HL-60 (cell line): ENCODE data around the gene SRSF12.

Source experiments
- DNase-seq, 2 experiments: peaks; one replicate each; pipeline ENCODE4 v3.0.0-alpha.2; 2010 to 2020; ENCODE audit warnings: low read depth in 1 of 2, low spot score in 1 of 2
- H3K27ac ChIP-seq: fragments of 250-450 bp; sonication (Bioruptor Pico); replicated peaks from 2 replicates; pipeline ENCODE4 v1.5.1; 2020; ENCODE audit warnings: mild to moderate bottlenecking, moderate library complexity
- H3K27me3 ChIP-seq: fragments of 250-450 bp; sonication (Bioruptor Pico); 2 replicates; pipeline ENCODE4 v1.5.1; 2021; ENCODE audit warnings: mild to moderate bottlenecking, moderate library complexity; ENCODE audit not compliant: insufficient read depth, poor library complexity, severe bottlenecking
- H3K4me3 ChIP-seq: replicated peaks from 2 replicates; pipeline ENCODE4 v1.5.1; 2011; ENCODE audit warnings: mild to moderate bottlenecking, control low read depth, low read length; ENCODE audit not compliant: insufficient read depth
- GABPA ChIP-seq: IDR thresholded peaks from 2 replicates; pipeline ENCODE4 v1.6.1; 2012; ENCODE audit warnings: low read depth
- POLR2AphosphoS5 ChIP-seq: IDR thresholded peaks from 2 replicates; pipeline ENCODE4 v1.6.1; 2012; ENCODE audit warnings: low read depth
- SPI1 ChIP-seq: IDR thresholded peaks from 2 replicates; pipeline ENCODE4 v1.6.1; 2012; ENCODE audit warnings: low read depth, mild to moderate bottlenecking, borderline replicate concordance
- TF ChIP-seq, protein P1 (sequence below): IDR thresholded peaks from one replicate; pipeline ENCODE4 v1.5.1; 2011; ENCODE audit warnings: low read length, control low read depth, inconsistent platforms; ENCODE audit not compliant: insufficient read depth
- TF ChIP-seq, protein P2 (sequence below): IDR thresholded peaks from 2 replicates; pipeline ENCODE4 v1.6.1; 2012; ENCODE audit warnings: low read depth; ENCODE audit not compliant: insufficient replicate concordance

Gene SRSF12

DNA sequence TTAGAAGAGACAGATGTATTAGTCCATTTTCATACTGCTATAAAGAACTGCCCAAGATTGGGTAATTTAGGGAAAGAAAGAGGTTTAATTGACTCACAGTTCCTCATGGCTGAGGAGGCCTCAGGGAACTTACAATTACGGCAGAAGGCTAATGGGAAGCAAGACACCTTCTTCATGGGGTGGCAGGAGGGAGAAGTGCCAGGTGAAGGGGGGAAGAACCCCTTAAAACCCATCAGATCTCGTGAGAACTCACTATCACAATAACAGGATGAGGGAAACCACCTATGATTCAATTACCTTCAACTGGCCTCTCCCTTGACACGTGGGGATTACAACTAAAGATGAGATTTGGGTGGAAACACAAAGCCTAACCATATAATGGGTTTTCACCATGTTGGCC, 66.2 kb downstream of the SRSF12 start:
- no peak overlapping the region for H3K4me3 ChIP-seq
- DNase-seq, result peak in 1 of 2 experiments; percentile 62
- no peaks in the 10 kb centered on the region for H3K27me3 ChIP-seq
- TF ChIP-seq, protein P1, sequence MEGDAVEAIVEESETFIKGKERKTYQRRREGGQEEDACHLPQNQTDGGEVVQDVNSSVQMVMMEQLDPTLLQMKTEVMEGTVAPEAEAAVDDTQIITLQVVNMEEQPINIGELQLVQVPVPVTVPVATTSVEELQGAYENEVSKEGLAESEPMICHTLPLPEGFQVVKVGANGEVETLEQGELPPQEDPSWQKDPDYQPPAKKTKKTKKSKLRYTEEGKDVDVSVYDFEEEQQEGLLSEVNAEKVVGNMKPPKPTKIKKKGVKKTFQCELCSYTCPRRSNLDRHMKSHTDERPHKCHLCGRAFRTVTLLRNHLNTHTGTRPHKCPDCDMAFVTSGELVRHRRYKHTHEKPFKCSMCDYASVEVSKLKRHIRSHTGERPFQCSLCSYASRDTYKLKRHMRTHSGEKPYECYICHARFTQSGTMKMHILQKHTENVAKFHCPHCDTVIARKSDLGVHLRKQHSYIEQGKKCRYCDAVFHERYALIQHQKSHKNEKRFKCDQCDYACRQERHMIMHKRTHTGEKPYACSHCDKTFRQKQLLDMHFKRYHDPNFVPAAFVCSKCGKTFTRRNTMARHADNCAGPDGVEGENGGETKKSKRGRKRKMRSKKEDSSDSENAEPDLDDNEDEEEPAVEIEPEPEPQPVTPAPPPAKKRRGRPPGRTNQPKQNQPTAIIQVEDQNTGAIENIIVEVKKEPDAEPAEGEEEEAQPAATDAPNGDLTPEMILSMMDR, result no peak
- no peak for TF ChIP-seq SPI1
- no peak for TF ChIP-seq POLR2AphosphoS5
- TF ChIP-seq, protein P2, sequence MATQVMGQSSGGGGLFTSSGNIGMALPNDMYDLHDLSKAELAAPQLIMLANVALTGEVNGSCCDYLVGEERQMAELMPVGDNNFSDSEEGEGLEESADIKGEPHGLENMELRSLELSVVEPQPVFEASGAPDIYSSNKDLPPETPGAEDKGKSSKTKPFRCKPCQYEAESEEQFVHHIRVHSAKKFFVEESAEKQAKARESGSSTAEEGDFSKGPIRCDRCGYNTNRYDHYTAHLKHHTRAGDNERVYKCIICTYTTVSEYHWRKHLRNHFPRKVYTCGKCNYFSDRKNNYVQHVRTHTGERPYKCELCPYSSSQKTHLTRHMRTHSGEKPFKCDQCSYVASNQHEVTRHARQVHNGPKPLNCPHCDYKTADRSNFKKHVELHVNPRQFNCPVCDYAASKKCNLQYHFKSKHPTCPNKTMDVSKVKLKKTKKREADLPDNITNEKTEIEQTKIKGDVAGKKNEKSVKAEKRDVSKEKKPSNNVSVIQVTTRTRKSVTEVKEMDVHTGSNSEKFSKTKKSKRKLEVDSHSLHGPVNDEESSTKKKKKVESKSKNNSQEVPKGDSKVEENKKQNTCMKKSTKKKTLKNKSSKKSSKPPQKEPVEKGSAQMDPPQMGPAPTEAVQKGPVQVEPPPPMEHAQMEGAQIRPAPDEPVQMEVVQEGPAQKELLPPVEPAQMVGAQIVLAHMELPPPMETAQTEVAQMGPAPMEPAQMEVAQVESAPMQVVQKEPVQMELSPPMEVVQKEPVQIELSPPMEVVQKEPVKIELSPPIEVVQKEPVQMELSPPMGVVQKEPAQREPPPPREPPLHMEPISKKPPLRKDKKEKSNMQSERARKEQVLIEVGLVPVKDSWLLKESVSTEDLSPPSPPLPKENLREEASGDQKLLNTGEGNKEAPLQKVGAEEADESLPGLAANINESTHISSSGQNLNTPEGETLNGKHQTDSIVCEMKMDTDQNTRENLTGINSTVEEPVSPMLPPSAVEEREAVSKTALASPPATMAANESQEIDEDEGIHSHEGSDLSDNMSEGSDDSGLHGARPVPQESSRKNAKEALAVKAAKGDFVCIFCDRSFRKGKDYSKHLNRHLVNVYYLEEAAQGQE, result no peak
- TF ChIP-seq GABPA, result no peak
- H3K27ac ChIP-seq, result peak overlapping the region; percentile 57; the same call in 1 of the 2 replicates

GRCh38 chr6:89050697-89051096, 67.2 kb downstream of the SRSF12 start:
- Histone ChIP-seq H3K4me3 (no peak overlapping the region), H3K27ac (peak overlapping the region; percentile 57), H3K27me3 (no peaks in the 10 kb centered on the region)
- DNase-seq, result peak; percentile 77 to 80
- TF ChIP-seq SPI1, result peak; percentile 48; the same call in 1 of the 2 replicates
- TF ChIP-seq, protein P2, result no peak

DNA sequence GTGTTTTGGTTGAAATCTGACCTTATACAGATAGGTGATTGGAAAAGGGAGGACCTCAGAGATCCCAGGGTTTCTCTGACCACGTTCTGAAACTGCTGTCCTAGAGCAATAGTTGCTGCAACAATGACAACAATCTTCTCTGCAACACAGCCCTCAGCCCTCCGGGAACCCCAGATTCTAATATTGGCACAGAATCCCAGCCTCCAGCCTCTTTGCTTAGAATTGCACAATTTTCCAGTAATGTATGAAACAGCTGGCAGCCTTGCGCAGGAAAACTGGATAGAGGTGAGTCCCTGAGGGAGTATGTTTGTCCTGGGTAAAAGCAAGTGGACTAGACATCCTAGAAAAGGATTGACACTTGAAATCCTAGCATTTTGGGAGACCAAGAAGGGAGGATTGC, 67.7 kb downstream of the SRSF12 start:
- DNase-seq, result peak; percentile 27 to 78
- no peaks in the 10 kb centered on the region for H3K27me3 ChIP-seq
- TF ChIP-seq, protein P2, result no peak
- no peak for TF ChIP-seq POLR2AphosphoS5
- no peak for TF ChIP-seq GABPA
- TF ChIP-seq, protein P1, result no peak
- no peak for TF ChIP-seq SPI1
- no peak overlapping the region for H3K4me3 ChIP-seq
- H3K27ac ChIP-seq, result peak overlapping the region; percentile 57

DNA sequence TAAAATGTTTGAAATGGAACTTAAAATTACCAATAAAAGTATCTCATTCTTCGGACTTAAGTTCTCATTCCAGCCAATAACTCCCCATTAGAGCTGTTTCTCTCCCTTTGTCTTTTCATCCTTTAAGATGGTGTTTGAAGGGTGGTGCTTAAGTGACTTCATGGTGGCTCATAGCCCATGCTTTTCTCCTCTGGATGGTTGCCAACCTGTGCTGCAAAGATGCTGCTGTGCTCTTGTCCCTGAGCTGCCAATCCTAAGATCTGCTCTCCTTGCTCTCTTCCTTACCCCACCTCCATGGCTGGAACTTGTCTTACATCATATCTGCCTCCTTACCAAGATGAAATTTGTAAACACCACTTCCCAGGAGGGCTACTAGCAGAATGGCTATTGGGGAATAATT, 68.9 kb downstream of the SRSF12 start:
- no peaks in the 10 kb centered on the region for H3K27me3 ChIP-seq
- no peak for DNase-seq
- no peak overlapping the region for H3K4me3 ChIP-seq
- H3K27ac ChIP-seq, result no peak overlapping the region
- TF ChIP-seq POLR2AphosphoS5 (no peak), GABPA (no peak), SPI1 (no peak)
- TF ChIP-seq, protein P1, result no peak
- TF ChIP-seq, protein P2, result no peak
